CD4-positive, alpha-beta T cell treated with Interleukin-15 for 1 hour (primary cell): Measurements from ENCODE around the gene OR56A5.
"Not testable (repeated sequence)": the region's sequence is repeated elsewhere in the genome, so short reads cannot be mapped to it uniquely, and the experiment has no call there.

Experiments
- DNase-seq: peaks from one replicate; pipeline ENCODE4 v3.0.0-alpha.2; 2020

Gene OR56A5

GRCh38 chr11:5968394-5968793, at the start of gene OR56A5:
TSS of gene OR56A5 (minus strand) at chr11:5968494. CDS start at chr11:5968494, 0 bp downstream.
- DNase-seq: no peak

GRCh38 chr11:6013042-6013441, 44.7 kb upstream of the OR56A5 start:
- no peak for DNase-seq

GRCh38 chr11:6012035-6012668, 43.9 kb upstream of the OR56A5 start:
- DNase-seq: no peak

GRCh38 chr11:6006846-6007245, 38.6 kb upstream of the OR56A5 start, which contains the start of gene OR56A4:
TSS of gene OR56A4 (minus strand) at chr11:6006946. CDS start at chr11:6002992, 3,954 bp downstream.
- no peak for DNase-seq

- DNase-seq: no peak
Observed at GRCh38 chr11:6006395-6006794, 38.1 kb upstream of the OR56A5 start.

GRCh38 chr11:6002202-6002699, 34.0 kb upstream of the OR56A5 start:
- no peak for DNase-seq

- DNase-seq: no peak
Observed at GRCh38 chr11:5994791-5995190, 26.5 kb upstream of the OR56A5 start.

GRCh38 chr11:5992604-5993251, 24.4 kb upstream of the OR56A5 start:
- no peak for DNase-seq

GRCh38 chr11:5992150-5992549, 23.9 kb upstream of the OR56A5 start:
- DNase-seq: no peak

GRCh38 chr11:5989203-5989602, 20.9 kb upstream of the OR56A5 start:
- no peak for DNase-seq

GRCh38 chr11:5986885-5987284, 18.6 kb upstream of the OR56A5 start, which contains the start of gene OR52L1:
TSS of gene OR52L1 (minus strand) at chr11:5986985. CDS start at chr11:5986930, 55 bp downstream.
- DNase-seq: no peak

- DNase-seq: no peak
Observed at GRCh38 chr11:5983443-5983842, 15.1 kb upstream of the OR56A5 start.

- no peak for DNase-seq
Observed at GRCh38 chr11:5973530-5973929, 5.2 kb upstream of the OR56A5 start.

GRCh38 chr11:5967708-5968107, 586 bp downstream of the OR56A5 start:
- DNase-seq: no peak

- DNase-seq: no peak
Observed at GRCh38 chr11:5966958-5967357, 1.3 kb downstream of the OR56A5 start.

GRCh38 chr11:5960704-5961320, 7.5 kb downstream of the OR56A5 start:
- not testable (repeated sequence) for DNase-seq

GRCh38 chr11:5955586-5955985, 12.7 kb downstream of the OR56A5 start:
- DNase-seq: no peak

- no peak for DNase-seq
Observed at GRCh38 chr11:5941951-5942350, 26.3 kb downstream of the OR56A5 start, which contains the start of gene OR56A3. TSS of gene OR56A3 (plus strand) at chr11:5942251. CDS start at chr11:5947347, 5,096 bp downstream.

GRCh38 chr11:5940748-5941147, 27.5 kb downstream of the OR56A5 start:
- DNase-seq: no peak

GRCh38 chr11:5938603-5938965, 29.7 kb downstream of the OR56A5 start:
- DNase-seq: no peak

GRCh38 chr11:5937868-5938602, 30.3 kb downstream of the OR56A5 start:
- DNase-seq: no peak

- no peak for DNase-seq
Observed at GRCh38 chr11:5933116-5933515, 35.2 kb downstream of the OR56A5 start.

- no peak for DNase-seq
Observed at GRCh38 chr11:5932671-5933070, 35.6 kb downstream of the OR56A5 start.
